ENCODE results near the gene GSTM2.
A peak's percentile ranks its signal among the peaks of the same experiment; 100 is the strongest.

GSTM2 gene

GRCh38 chr1:109637446-109637845 is 30.4 kb upstream of the GSTM2 start:
- Histone ChIP-seq H3K9ac (ENCODE audit: low read depth, low read length, poor library complexity) (no peak overlapping the region), H3K9me3 (replicated peaks in 1 of 2; ENCODE audit: control insufficient read depth in 2 of 2, insufficient read depth in 1 of 2, low read depth in 1 of 2, low read length in 2 of 2) (no peaks in the 10 kb centered on the region), H3K4me3 (ENCODE audit: low read length in 2 of 2) (no peak overlapping the region), H2AK5ac (ENCODE audit: low read depth, low read length) (no peak overlapping the region), H3K4ac (ENCODE audit: low read length) (no peak overlapping the region), H3K36me3 (replicated peaks in 1 of 2; ENCODE audit: control insufficient read depth in 2 of 2, insufficient read depth in 2 of 2, low read length in 2 of 2) (no peaks in the 10 kb centered on the region), H2BK120ac (ENCODE audit: low read depth, low read length) (no peak overlapping the region), H3K14ac (ENCODE audit: low read length) (no peak overlapping the region), H3K79me1 (ENCODE audit: low read depth, low read length) (peaks cover 1% of the 10 kb centered on the region), H4K8ac (ENCODE audit: low read depth, low read length) (no peak overlapping the region), H3K23ac (ENCODE audit: low read depth, low read length, poor library complexity) (no peak overlapping the region), H2AFZ (ENCODE audit: low read length) (no peak overlapping the region), H2BK5ac (ENCODE audit: low read length) (no peak overlapping the region), H2BK15ac (ENCODE audit: low read length) (no peak overlapping the region), H4K91ac (ENCODE audit: low read depth, low read length, poor library complexity) (no peak overlapping the region), H3K4me2 (ENCODE audit: insufficient read depth, low read length, poor library complexity, severe bottlenecking) (no peak overlapping the region), H2BK12ac (ENCODE audit: low read length) (no peak overlapping the region), H3K18ac (ENCODE audit: low read length) (no peak overlapping the region), H3K27me3 (ENCODE audit: control insufficient read depth in 3 of 3, insufficient read depth in 3 of 3, low read depth in 1 of 3, low read length in 3 of 3) (peaks cover 0 to 6% (median 0%) of the 10 kb centered on the region in 3 experiments), H3K4me1 (ENCODE audit: control insufficient read depth in 2 of 2, insufficient read depth in 1 of 2, low read depth in 1 of 2, low read length in 2 of 2) (peaks cover 6 to 12% of the 10 kb centered on the region in 2 donors), H3K27ac (replicated peaks; ENCODE audit: low read length) (no peak overlapping the region)
- DNase-seq (ENCODE audit: low spot score): no peak
- no CpG with 5 or more reads among the region's 7 CpGs for WGBS, 2 donors (ENCODE audit: extremely low coverage in 2 of 2, insufficient read length in 2 of 2, insufficient replicate concordance in 1 of 2)

GRCh38 chr1:109639063-109639840 is 28.6 kb upstream of the GSTM2 start:
- H2BK120ac ChIP-seq (ENCODE audit: low read depth, low read length): peak overlapping the region; percentile 82
- H3K27me3 ChIP-seq (ENCODE audit: control insufficient read depth in 3 of 3, insufficient read depth in 3 of 3, low read depth in 1 of 3, low read length in 3 of 3): peaks cover 0 to 9% (median 3%) of the 10 kb centered on the region in 3 experiments
- H4K8ac ChIP-seq (ENCODE audit: low read depth, low read length): peak overlapping the region; percentile 74
- whole genome bisulfite sequencing, 2 donors (ENCODE audit: extremely low coverage in 2 of 2, insufficient read length in 2 of 2, insufficient replicate concordance in 1 of 2): no CpG with 5 or more reads among the region's 9 CpGs
- H3K14ac ChIP-seq (ENCODE audit: low read length): no peak overlapping the region
- peak overlapping the region; percentile 48 for H2BK5ac ChIP-seq (ENCODE audit: low read length)
- no peak overlapping the region for H3K4me2 ChIP-seq (ENCODE audit: insufficient read depth, low read length, poor library complexity, severe bottlenecking)
- peak overlapping the region; percentile 93 for H2AK5ac ChIP-seq (ENCODE audit: low read depth, low read length)
- peaks cover 9 to 12% of the 10 kb centered on the region in 2 donors for H3K4me1 ChIP-seq (ENCODE audit: control insufficient read depth in 2 of 2, insufficient read depth in 1 of 2, low read depth in 1 of 2, low read length in 2 of 2)
- H2BK12ac ChIP-seq (ENCODE audit: low read length): peak overlapping the region; percentile 77
- peaks cover 1% of the 10 kb centered on the region for H3K79me1 ChIP-seq (ENCODE audit: low read depth, low read length)
- H3K23ac ChIP-seq (ENCODE audit: low read depth, low read length, poor library complexity): peak overlapping the region; percentile 67
- no peaks in the 10 kb centered on the region for H3K36me3 ChIP-seq (replicated peaks in 1 of 2; ENCODE audit: control insufficient read depth in 2 of 2, insufficient read depth in 2 of 2, low read length in 2 of 2)
- no peak overlapping the region for H4K91ac ChIP-seq (ENCODE audit: low read depth, low read length, poor library complexity)
- H3K18ac ChIP-seq (ENCODE audit: low read length): peak overlapping the region; percentile 81
- H3K9ac ChIP-seq (ENCODE audit: low read depth, low read length, poor library complexity): no peak overlapping the region
- no peaks in the 10 kb centered on the region for H3K9me3 ChIP-seq (replicated peaks in 1 of 2; ENCODE audit: control insufficient read depth in 2 of 2, insufficient read depth in 1 of 2, low read depth in 1 of 2, low read length in 2 of 2)
- H3K27ac ChIP-seq (replicated peaks; ENCODE audit: low read length): no peak overlapping the region
- H2BK15ac ChIP-seq (ENCODE audit: low read length): peak overlapping the region; percentile 39
- H2AFZ ChIP-seq (ENCODE audit: low read length): no peak overlapping the region
- no peak overlapping the region for H3K4ac ChIP-seq (ENCODE audit: low read length)
- DNase-seq (ENCODE audit: low spot score): no peak
- no peak overlapping the region for H3K4me3 ChIP-seq (ENCODE audit: low read length in 2 of 2)

GRCh38 chr1:109639841-109640184 is 28.0 kb upstream of the GSTM2 start:
- H3K9me3 ChIP-seq (replicated peaks in 1 of 2; ENCODE audit: control insufficient read depth in 2 of 2, insufficient read depth in 1 of 2, low read depth in 1 of 2, low read length in 2 of 2): no peaks in the 10 kb centered on the region
- H4K91ac ChIP-seq (ENCODE audit: low read depth, low read length, poor library complexity): no peak overlapping the region
- no peak overlapping the region for H3K4me3 ChIP-seq (ENCODE audit: low read length in 2 of 2)
- H3K27ac ChIP-seq (replicated peaks; ENCODE audit: low read length): no peak overlapping the region
- no peak overlapping the region for H3K14ac ChIP-seq (ENCODE audit: low read length)
- H2AFZ ChIP-seq (ENCODE audit: low read length): no peak overlapping the region
- H3K4me1 ChIP-seq (ENCODE audit: control insufficient read depth in 2 of 2, insufficient read depth in 1 of 2, low read depth in 1 of 2, low read length in 2 of 2): peaks cover 9 to 12% of the 10 kb centered on the region in 2 donors
- no peak for DNase-seq (ENCODE audit: low spot score)
- peak overlapping the region; percentile 93 for H2AK5ac ChIP-seq (ENCODE audit: low read depth, low read length)
- no peaks in the 10 kb centered on the region for H3K36me3 ChIP-seq (replicated peaks in 1 of 2; ENCODE audit: control insufficient read depth in 2 of 2, insufficient read depth in 2 of 2, low read length in 2 of 2)
- peak overlapping the region; percentile 62 for H2BK15ac ChIP-seq (ENCODE audit: low read length)
- H3K18ac ChIP-seq (ENCODE audit: low read length): peak overlapping the region; percentile 81
- peak overlapping the region; percentile 52 for H3K23ac ChIP-seq (ENCODE audit: low read depth, low read length, poor library complexity)
- peaks cover 1% of the 10 kb centered on the region for H3K79me1 ChIP-seq (ENCODE audit: low read depth, low read length)
- no peak overlapping the region for H2BK120ac ChIP-seq (ENCODE audit: low read depth, low read length)
- H2BK12ac ChIP-seq (ENCODE audit: low read length): peak overlapping the region; percentile 16
- peak overlapping the region; percentile 48 for H2BK5ac ChIP-seq (ENCODE audit: low read length)
- no peak overlapping the region for H4K8ac ChIP-seq (ENCODE audit: low read depth, low read length)
- no peak overlapping the region for H3K9ac ChIP-seq (ENCODE audit: low read depth, low read length, poor library complexity)
- WGBS, 2 donors (ENCODE audit: extremely low coverage in 2 of 2, insufficient read length in 2 of 2, insufficient replicate concordance in 1 of 2): no CpG with 5 or more reads among the region's 6 CpGs
- no peak overlapping the region for H3K4ac ChIP-seq (ENCODE audit: low read length)
- H3K27me3 ChIP-seq (ENCODE audit: control insufficient read depth in 3 of 3, insufficient read depth in 3 of 3, low read depth in 1 of 3, low read length in 3 of 3): peaks cover 0 to 9% (median 3%) of the 10 kb centered on the region in 3 experiments
- no peak overlapping the region for H3K4me2 ChIP-seq (ENCODE audit: insufficient read depth, low read length, poor library complexity, severe bottlenecking)

- Histone ChIP-seq H3K18ac (ENCODE audit: low read length) (peak overlapping the region; percentile 81), H3K4me2 (ENCODE audit: insufficient read depth, low read length, poor library complexity, severe bottlenecking) (no peak overlapping the region), H3K9me3 (replicated peaks in 1 of 2; ENCODE audit: control insufficient read depth in 2 of 2, insufficient read depth in 1 of 2, low read depth in 1 of 2, low read length in 2 of 2) (peaks cover 0 to 2% of the 10 kb centered on the region in 2 donors), H2BK120ac (ENCODE audit: low read depth, low read length) (no peak overlapping the region), H3K27ac (replicated peaks; ENCODE audit: low read length) (no peak overlapping the region), H3K14ac (ENCODE audit: low read length) (no peak overlapping the region), H3K27me3 (ENCODE audit: control insufficient read depth in 3 of 3, insufficient read depth in 3 of 3, low read depth in 1 of 3, low read length in 3 of 3) (peaks cover 0 to 9% (median 3%) of the 10 kb centered on the region in 3 experiments), H3K36me3 (replicated peaks in 1 of 2; ENCODE audit: control insufficient read depth in 2 of 2, insufficient read depth in 2 of 2, low read length in 2 of 2) (no peaks in the 10 kb centered on the region), H4K8ac (ENCODE audit: low read depth, low read length) (no peak overlapping the region), H2BK12ac (ENCODE audit: low read length) (peak overlapping the region; percentile 92), H3K79me1 (ENCODE audit: low read depth, low read length) (no peaks in the 10 kb centered on the region), H3K4ac (ENCODE audit: low read length) (no peak overlapping the region), H3K4me3 (ENCODE audit: low read length in 2 of 2) (no peak overlapping the region), H3K23ac (ENCODE audit: low read depth, low read length, poor library complexity) (peak overlapping the region; percentile 81), H3K4me1 (ENCODE audit: control insufficient read depth in 2 of 2, insufficient read depth in 1 of 2, low read depth in 1 of 2, low read length in 2 of 2) (peaks cover 9 to 12% of the 10 kb centered on the region in 2 donors), H2AFZ (ENCODE audit: low read length) (no peak overlapping the region), H2BK5ac (ENCODE audit: low read length) (peak overlapping the region; percentile 48), H3K9ac (ENCODE audit: low read depth, low read length, poor library complexity) (no peak overlapping the region), H2BK15ac (ENCODE audit: low read length) (peak overlapping the region; percentile 62), H4K91ac (ENCODE audit: low read depth, low read length, poor library complexity) (no peak overlapping the region), H2AK5ac (ENCODE audit: low read depth, low read length) (peak overlapping the region; percentile 47)
- WGBS, 2 donors (ENCODE audit: extremely low coverage in 2 of 2, insufficient read length in 2 of 2, insufficient replicate concordance in 1 of 2): no CpG with 5 or more reads among the region's 5 CpGs
- DNase-seq (ENCODE audit: low spot score): peak; percentile 76
Measured at GRCh38 chr1:109640285-109640865, 27.5 kb upstream of the GSTM2 start.
